HG03342 (cell line): ENCODE measurements around the gene CISH.
A peak's percentile ranks its signal among the peaks of the same experiment; 100 is the strongest.

Source experiments
- ATAC-seq: cut with Tn5 transposase; IDR thresholded peaks from one replicate; pipeline ENCODE4 v1.9.1; 2021; ENCODE audit warnings: mild to moderate bottlenecking, moderate library complexity; ENCODE audit not compliant: unreplicated experiment

CISH gene

DNA sequence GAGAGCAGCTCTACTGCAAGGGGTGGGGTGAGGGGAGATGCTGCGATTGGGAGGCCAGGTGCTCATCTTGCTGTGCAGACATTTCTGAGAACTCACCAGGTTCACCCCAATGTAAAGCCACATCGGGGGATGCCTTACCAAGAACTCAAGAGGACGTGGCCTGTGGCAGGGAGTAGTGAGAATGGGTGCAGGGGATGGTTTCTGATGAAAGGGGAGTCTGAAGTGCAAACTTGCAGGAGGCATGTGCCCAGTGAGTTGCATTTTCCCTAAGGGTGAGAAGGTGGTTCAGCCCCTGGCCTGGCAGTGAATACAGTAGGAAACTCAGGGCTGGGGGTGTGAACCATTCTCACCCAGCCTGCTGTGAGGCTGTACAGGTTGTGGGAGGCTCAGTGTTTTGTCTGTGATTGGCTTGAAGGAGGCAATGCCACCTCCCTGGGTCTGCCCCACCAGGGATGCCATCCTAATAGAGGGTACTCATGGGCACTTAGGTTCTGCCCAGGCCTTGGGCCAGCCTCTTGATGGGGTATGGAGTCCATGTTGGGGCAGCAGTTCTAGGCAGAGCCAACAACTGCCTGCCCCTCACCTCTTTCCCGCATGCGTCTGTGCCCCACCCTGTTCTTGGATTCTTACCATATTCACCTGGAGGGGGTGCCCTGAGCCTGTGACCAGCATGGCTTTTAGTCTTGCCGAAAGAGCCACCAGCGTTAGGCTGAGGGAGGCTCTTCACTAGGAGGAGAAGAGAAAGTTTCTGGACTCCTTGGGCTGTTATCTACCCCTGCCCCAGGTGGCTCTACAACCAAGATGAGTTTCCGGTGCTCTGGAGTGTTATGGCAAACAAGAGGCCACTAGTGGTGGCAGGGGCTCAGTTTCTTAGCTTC, 37.8 kb downstream of the CISH start:
- no peak for ATAC-seq

- no peak for ATAC-seq
Measured at GRCh38 chr3:50572801-50573371, 38.7 kb downstream of the CISH start.

DNA sequence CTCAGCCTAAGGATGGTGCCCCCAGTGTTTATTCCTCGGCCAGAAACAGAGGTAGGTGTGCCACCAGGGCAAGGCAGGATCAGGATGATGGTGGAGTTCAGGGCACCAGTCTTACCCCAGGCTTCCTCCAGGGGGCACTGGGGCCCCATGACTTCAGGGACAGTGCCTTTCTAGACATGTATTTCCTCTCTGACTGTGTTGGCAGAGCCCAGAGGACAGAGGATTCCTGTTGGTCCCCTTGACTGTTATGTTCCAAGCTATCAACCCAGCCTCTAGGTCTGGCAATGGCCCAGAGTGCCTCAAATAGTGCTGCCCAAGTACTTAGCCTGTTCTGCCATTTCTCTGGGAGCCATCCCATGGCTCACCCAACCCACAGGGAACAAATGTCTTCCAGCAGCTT, 39.4 kb downstream of the CISH start:
- no peak for ATAC-seq

DNA sequence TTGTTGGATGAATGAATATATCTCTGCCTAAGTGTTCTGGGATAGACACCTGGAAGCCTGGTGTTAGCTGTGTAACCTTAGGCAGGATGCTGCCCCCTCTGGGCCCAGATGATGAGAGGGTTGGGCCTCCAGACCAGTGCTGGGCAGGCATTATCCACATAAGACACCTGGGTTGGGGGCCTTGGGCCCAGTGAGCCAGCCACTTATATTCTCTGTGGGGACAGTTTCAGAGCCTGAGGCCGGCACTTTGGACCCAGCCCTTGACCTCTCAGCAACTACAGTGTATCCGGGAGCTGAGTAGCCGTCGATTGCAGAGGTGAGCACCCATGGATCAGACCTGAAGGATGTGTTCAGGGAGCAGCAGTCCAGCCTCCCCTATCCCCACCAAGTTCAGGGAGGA, 40.1 kb downstream of the CISH start:
- no peak for ATAC-seq

DNA sequence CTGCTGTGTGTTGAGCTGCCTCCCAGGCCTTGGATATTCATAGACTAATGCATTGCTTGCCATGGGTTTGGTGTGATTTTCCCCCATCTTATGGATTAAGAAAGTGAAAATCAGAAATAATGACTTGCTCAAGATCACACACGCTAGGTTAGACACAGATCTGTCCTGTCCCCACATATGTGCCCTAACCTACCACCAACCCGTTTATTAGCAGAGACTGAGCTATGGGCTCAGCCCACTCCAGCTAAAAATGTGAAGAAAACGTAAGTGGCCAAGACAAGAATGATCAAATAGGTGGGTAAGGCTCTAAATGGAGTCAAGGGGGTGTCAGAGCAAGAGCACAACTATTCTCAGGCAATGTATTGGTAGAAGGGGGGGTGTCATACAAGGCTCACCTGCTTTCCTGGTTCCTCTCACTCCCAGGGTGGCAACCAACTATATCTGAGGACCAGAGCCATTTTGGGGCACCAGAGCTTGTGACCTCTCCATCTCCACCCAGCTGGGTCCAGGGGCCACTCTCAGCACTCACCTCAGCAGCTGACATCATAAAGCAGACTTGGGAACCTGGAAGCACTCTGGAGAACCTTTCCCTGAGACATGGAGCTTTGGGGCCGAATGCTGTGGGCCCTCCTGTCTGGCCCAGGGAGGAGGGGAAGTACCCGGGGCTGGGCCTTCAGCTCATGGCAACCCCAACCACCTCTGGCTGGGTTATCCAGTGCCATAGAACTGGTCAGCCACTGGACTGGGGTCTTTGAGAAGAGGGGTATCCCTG, 40.9 kb downstream of the CISH start:
- no peak for ATAC-seq

DNA sequence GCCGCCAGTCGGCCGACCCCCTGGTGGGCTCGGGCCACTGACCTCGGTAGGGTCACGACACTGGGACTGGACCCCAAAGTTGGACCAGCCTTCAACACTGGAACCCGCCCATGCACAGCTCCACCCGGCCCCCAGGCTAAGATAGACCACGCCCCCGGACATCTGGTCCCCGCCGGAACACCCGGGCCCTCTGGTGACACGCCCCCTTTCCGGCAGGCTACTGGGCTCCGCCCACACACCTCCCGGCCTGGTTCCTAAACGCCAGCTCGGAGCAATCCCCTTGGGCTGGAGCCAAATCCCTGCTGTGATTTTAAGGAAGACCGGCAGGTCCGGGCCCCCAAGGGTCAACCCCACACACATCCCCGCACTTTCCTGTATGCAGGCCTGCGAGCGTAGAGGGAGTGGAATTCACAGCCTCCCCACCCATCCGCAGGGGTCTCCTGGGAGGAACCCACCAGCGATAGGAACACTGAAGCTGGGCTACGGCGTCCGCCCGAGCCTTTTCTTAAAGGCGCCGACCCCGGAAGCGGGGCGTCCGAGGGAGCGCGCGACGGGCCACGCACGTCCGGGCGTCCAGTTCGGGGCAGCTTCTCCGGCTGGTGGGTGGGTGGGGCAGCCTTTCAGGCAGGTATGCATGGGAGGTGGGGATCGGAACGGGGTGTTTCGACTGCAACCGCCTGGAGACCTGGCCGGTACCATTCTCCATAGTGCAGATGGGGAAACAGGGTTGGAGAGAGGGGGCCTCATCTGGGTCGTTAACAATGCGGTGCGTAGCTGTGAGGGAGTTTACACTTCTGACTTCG, 42.4 kb downstream of the CISH start, which contains the start of gene HEMK1:
HEMK1 (plus strand) TSS at position 576 of the 803 bp plus-strand sequence. CDS start 1,583 bp downstream, outside the sequence.
- ATAC-seq, result peak; percentile 65

GRCh38 chr3:50567386-50568167, 44.0 kb downstream of the CISH start, which contains the start of gene C3orf18:
TSS of gene C3orf18 (minus strand) at chr3:50567747. CDS start at chr3:50565699, 2,048 bp downstream.
- peak; percentile 80 for ATAC-seq

DNA sequence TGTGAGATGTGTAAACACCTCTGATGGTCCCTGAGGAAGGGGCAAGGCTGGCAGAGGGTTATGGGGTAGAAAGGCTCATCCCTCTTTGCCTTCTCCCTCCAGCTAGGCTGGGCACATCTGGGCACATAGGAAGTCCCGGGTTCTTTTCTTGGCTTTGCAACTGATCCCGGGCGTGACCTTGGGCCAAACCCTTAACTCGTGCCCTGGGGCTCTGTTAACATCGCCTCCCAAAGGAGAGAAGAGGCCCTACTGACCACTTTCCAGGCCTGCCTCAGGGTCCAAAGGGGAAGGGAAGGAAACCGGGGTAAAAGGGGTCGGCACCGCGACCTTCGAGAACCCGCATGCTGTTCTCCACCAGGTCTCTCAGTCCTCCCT, 44.6 kb downstream of the CISH start:
- ATAC-seq, result no peak

- no peak for ATAC-seq
Measured at GRCh38 chr3:50564321-50564720, 47.3 kb downstream of the CISH start.

GRCh38 chr3:50563867-50564266, 47.7 kb downstream of the CISH start:
- no peak for ATAC-seq

DNA sequence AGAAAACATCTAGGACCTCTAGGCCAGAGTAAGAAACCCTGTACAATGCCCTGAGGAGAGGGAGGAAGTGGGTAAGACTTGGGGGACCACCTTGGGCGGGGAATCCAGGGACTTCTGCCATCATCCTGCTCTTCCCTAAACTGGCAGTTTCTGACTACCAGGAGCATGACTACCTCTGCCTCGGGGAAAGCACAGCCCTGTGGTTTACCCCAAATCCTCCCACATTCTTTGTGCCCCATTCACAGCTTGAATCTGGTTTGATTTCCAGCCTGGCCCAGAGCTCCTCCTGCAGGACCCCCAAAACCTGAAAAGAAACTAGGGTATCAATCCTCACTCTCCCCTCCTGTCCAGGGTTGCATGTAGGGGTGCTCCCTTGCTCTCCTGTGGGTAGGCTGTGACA, 48.7 kb downstream of the CISH start:
- no peak for ATAC-seq

GRCh38 chr3:50559702-50560101, 51.9 kb downstream of the CISH start:
- ATAC-seq, result no peak

DNA sequence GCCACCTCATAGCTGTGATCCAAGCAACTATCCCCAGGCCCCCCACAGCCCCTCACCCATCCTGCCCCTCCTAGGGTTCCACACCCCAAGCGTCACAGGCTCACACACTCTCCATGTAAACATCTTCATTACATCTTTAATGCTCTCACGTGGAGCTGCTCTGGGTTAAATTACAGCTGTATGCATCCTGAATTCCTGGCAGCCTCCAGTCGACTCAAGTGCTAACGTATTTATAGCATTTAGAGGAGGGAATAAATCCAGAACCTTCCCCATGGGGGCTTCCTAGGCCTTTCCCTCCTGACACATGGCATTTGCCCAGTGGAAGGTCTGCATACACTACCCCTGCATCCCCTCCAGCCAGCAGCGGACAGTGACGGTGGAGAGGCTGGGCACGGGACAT, 53.7 kb downstream of the CISH start:
- ATAC-seq, result no peak

DNA sequence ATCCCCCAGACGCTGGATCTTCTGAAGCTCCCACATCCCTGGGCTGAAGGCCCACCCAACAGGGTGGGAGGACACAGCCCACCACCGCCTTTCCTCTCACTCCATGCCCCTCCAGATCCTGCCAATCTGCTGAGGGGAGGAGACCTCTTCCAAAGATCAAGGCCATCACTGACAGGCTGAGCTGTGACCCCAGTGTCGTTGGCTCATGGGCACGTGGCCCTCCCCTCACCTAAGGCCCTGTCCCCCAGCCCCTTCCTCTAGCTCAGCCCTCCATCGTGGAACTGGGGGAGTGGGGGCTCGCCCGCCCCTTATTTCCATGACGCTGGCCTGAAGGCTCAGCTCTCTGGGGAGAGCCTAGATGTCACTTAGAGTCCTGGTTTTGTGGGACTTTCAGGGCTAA, 54.5 kb downstream of the CISH start:
- ATAC-seq, result no peak
